ENCODE data around the gene ACVRL1. TPM values are rescaled to one million over a fixed set of nuclear protein-coding genes. Genes with fewer than 3 reads are reported as not detected.

ACVRL1 gene
- total RNA-seq, 1 experiment from 2014 or later: 0.36 TPM

DNA sequence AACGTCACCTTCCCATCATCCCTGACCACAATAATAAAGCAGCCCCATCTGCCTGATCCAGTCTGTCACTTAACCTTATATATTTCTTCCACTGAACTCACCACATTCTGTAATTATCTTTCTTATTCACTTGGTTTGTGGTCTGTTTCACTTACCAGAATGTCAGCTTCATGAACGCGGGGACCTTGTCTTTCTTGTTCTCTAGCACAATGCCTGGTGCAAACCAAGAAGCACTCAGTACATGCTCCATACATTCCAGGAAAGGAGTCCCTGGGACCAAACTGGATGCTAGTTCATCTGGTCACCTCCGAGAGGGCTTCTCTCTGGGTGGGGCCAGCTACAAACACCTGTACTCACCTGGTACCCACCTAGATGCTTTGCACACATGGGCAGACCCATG, 36.8 kb upstream of the ACVRL1 start:
- DNase-seq (ENCODE audit: low read depth, low spot score) (no peak), ATAC-seq (no peak)
- intact Hi-C loops (cut with micrococcal nuclease; ENCODE audit: unreplicated experiment) (no loop called here), in situ Hi-C loops (cut with HindIII; ENCODE audit: low pct_unique_long_range_greater_than_20kb, low sequenced_read_pairs) (no loop called here)
- POLR2A ChIA-PET: no interaction called here
- no peaks in the 10 kb centered on the region for H3K27me3 ChIP-seq (ENCODE audit: control insufficient read depth, insufficient read depth, low read length)
- no TSS peak for BruUV-seq (replicated peaks)
- no peaks in the 10 kb centered on the region for H3K4me1 ChIP-seq (ENCODE audit: control insufficient read depth, insufficient read depth, low read length)
- H3K4me3 ChIP-seq (ENCODE audit: low read depth in 2 of 2, low read length in 2 of 2): no peak overlapping the region
- H3K27ac ChIP-seq (ENCODE audit: low read length): no peak overlapping the region
- no peaks in the 10 kb centered on the region for H3K9me3 ChIP-seq (ENCODE audit: control insufficient read depth, insufficient read depth, low read depth, low read length)
- CTCF ChIA-PET: interaction anchor here (1.2 kb wide), 1 partner anchor 47 kb away, joined by 3 read pairs; no protein-coding TSS in a partner anchor
- TF ChIP-seq, protein P1, sequence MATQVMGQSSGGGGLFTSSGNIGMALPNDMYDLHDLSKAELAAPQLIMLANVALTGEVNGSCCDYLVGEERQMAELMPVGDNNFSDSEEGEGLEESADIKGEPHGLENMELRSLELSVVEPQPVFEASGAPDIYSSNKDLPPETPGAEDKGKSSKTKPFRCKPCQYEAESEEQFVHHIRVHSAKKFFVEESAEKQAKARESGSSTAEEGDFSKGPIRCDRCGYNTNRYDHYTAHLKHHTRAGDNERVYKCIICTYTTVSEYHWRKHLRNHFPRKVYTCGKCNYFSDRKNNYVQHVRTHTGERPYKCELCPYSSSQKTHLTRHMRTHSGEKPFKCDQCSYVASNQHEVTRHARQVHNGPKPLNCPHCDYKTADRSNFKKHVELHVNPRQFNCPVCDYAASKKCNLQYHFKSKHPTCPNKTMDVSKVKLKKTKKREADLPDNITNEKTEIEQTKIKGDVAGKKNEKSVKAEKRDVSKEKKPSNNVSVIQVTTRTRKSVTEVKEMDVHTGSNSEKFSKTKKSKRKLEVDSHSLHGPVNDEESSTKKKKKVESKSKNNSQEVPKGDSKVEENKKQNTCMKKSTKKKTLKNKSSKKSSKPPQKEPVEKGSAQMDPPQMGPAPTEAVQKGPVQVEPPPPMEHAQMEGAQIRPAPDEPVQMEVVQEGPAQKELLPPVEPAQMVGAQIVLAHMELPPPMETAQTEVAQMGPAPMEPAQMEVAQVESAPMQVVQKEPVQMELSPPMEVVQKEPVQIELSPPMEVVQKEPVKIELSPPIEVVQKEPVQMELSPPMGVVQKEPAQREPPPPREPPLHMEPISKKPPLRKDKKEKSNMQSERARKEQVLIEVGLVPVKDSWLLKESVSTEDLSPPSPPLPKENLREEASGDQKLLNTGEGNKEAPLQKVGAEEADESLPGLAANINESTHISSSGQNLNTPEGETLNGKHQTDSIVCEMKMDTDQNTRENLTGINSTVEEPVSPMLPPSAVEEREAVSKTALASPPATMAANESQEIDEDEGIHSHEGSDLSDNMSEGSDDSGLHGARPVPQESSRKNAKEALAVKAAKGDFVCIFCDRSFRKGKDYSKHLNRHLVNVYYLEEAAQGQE (IDR thresholded peaks at IDR 0.05; ENCODE audit: insufficient read depth in 1 of 2, low read depth in 2 of 2, low read length in 1 of 2): no peak
- TF ChIP-seq, protein P2, sequence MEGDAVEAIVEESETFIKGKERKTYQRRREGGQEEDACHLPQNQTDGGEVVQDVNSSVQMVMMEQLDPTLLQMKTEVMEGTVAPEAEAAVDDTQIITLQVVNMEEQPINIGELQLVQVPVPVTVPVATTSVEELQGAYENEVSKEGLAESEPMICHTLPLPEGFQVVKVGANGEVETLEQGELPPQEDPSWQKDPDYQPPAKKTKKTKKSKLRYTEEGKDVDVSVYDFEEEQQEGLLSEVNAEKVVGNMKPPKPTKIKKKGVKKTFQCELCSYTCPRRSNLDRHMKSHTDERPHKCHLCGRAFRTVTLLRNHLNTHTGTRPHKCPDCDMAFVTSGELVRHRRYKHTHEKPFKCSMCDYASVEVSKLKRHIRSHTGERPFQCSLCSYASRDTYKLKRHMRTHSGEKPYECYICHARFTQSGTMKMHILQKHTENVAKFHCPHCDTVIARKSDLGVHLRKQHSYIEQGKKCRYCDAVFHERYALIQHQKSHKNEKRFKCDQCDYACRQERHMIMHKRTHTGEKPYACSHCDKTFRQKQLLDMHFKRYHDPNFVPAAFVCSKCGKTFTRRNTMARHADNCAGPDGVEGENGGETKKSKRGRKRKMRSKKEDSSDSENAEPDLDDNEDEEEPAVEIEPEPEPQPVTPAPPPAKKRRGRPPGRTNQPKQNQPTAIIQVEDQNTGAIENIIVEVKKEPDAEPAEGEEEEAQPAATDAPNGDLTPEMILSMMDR (IDR thresholded peaks at IDR 0.05): no peak
- no peak for TF ChIP-seq POLR2AphosphoS5 (IDR thresholded peaks at IDR 0.05; ENCODE audit: low read depth, low read length)
- TF ChIP-seq SIN3A (IDR thresholded peaks at IDR 0.05; ENCODE audit: borderline replicate concordance, insufficient read depth, low read depth, low read length): no peak
- no peak for TF ChIP-seq TCF7L2 (IDR thresholded peaks at IDR 0.05; ENCODE audit: low read depth, low read length)
- no peaks in the 10 kb centered on the region for H3K36me3 ChIP-seq (ENCODE audit: control insufficient read depth, insufficient read depth, low read length)

DNA sequence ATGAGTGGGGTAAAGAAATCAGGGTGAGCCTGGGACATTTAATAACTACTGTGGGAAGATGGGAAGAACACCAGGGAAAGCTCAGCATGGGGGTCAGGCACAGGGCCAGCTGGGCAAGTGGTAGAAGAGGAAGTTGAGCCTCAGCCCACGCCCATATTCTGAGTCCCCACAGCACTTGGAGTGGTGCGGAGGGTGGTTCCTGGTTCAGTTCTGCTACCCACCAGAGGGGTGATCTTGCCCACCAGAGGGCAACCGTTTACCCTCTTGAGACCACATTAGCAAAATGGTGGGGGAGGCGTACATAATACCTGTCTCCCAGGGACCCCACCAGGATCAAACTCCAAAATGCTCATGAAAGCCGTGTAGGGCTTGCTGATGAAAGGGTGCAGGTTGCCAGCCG, 36.2 kb upstream of the ACVRL1 start:
- ChIA-PET CTCF (interaction anchor here (0.7 kb wide), 1 partner anchor 57 kb away, joined by 3 read pairs; no protein-coding TSS in a partner anchor), POLR2A (interaction anchor here (0.6 kb wide), 1 partner anchor 1373 kb away, joined by 4 read pairs; no protein-coding TSS in a partner anchor)
- no peaks in the 10 kb centered on the region for H3K27me3 ChIP-seq (ENCODE audit: control insufficient read depth, insufficient read depth, low read length)
- no peaks in the 10 kb centered on the region for H3K9me3 ChIP-seq (ENCODE audit: control insufficient read depth, insufficient read depth, low read depth, low read length)
- no peak for DNase-seq (ENCODE audit: low read depth, low spot score)
- no peaks in the 10 kb centered on the region for H3K4me1 ChIP-seq (ENCODE audit: control insufficient read depth, insufficient read depth, low read length)
- no peak overlapping the region for H3K4me3 ChIP-seq (ENCODE audit: low read depth in 2 of 2, low read length in 2 of 2)
- no peak overlapping the region for H3K27ac ChIP-seq (ENCODE audit: low read length)
- H3K36me3 ChIP-seq (ENCODE audit: control insufficient read depth, insufficient read depth, low read length): no peaks in the 10 kb centered on the region
- no TSS peak for BruUV-seq (replicated peaks)
- TF ChIP-seq POLR2AphosphoS5 (IDR thresholded peaks at IDR 0.05; ENCODE audit: low read depth, low read length) (no peak), SIN3A (IDR thresholded peaks at IDR 0.05; ENCODE audit: borderline replicate concordance, insufficient read depth, low read depth, low read length) (no peak), TCF7L2 (IDR thresholded peaks at IDR 0.05; ENCODE audit: low read depth, low read length) (no peak)
- TF ChIP-seq, protein P1 (IDR thresholded peaks at IDR 0.05; ENCODE audit: insufficient read depth in 1 of 2, low read depth in 2 of 2, low read length in 1 of 2): no peak
- TF ChIP-seq, protein P2 (IDR thresholded peaks at IDR 0.05): no peak
- no peak for ATAC-seq
- in situ Hi-C loops (cut with HindIII; ENCODE audit: low pct_unique_long_range_greater_than_20kb, low sequenced_read_pairs): no loop called here
- intact Hi-C loops (cut with micrococcal nuclease; ENCODE audit: unreplicated experiment): no loop called here

All from Panc1 (cell line).